PC-3 (cell line): ENCODE data around the gene BCAN. TPM values are rescaled to one million over a fixed set of nuclear protein-coding genes. Genes with fewer than 3 reads are reported as not detected.

Experiments
- ATAC-seq: fragments of 200-7000 bp; cut with Tn5 transposase; 2 replicates; pipeline ENCODE4 v1.9.1; 2020; ENCODE audit warnings: mild to moderate bottlenecking, moderate library complexity
- BruUV-seq: library from RNA; stranded (reverse); fragments of 400-500 nt; replicated peaks from 2 replicates; lab custom pipeline; 2021; lab: Mats Ljungman, UMichigan
- CTCF ChIA-PET: fragments of 300-600 bp; sonication (Branson Sonifier 250); formaldehyde crosslinking; loops from one replicate; lab custom pipeline; 2022; ENCODE audit warnings: antibody characterized with exemption; lab: Charles Lee
- POLR2A ChIA-PET: fragments of 300-600 bp; sonication (Branson Sonifier 250); formaldehyde crosslinking; loops from one replicate; lab custom pipeline; 2022; ENCODE audit warnings: antibody characterized with exemption; ENCODE audit not compliant: unreplicated experiment; lab: Charles Lee
- DNase-seq: peaks from one replicate; pipeline ENCODE4 v3.0.0-alpha.2; 2015
- H2AFZ ChIP-seq: fragments of 300-600 bp; sonication (generic); 2 replicates; pipeline ENCODE4 v1.6.0; 2016; ENCODE audit warnings: antibody characterized with exemption, low read length
- H3F3A ChIP-seq: fragments of 300-600 bp; sonication (generic); one replicate; pipeline ENCODE4 v1.6.0; 2017; ENCODE audit warnings: antibody characterized with exemption, low read length, control low read depth, mild to moderate bottlenecking; ENCODE audit not compliant: unreplicated experiment
- H3K27ac ChIP-seq: fragments of 300-600 bp; sonication (generic); 2 replicates; pipeline ENCODE4 v1.5.1; 2016; ENCODE audit warnings: mild to moderate bottlenecking, low read length
- H3K27me3 ChIP-seq: fragments of 300-600 bp; sonication (generic); 2 replicates; pipeline ENCODE4 v1.6.1; 2016; ENCODE audit warnings: low read length, mixed read lengths
- H3K36me3 ChIP-seq: fragments of 300-600 bp; sonication (generic); 2 replicates; pipeline ENCODE4 v1.6.1; 2016; ENCODE audit warnings: low read depth, mixed run types, low read length, mixed read lengths
- H3K4me1 ChIP-seq: fragments of 300-600 bp; sonication (generic); 2 replicates; pipeline ENCODE4 v1.5.1; 2016; ENCODE audit warnings: low read length; ENCODE audit not compliant: insufficient read depth
- H3K4me2 ChIP-seq: fragments of 300-600 bp; sonication (generic); 2 replicates; pipeline ENCODE4 v1.6.0; 2016; ENCODE audit warnings: low read length
- H3K4me3 ChIP-seq: fragments of 300-600 bp; sonication (generic); 2 replicates; pipeline ENCODE4 v1.5.1; 2016; ENCODE audit warnings: mild to moderate bottlenecking, low read length, mixed read lengths
- H3K79me2 ChIP-seq: fragments of 300-600 bp; sonication (generic); 2 replicates; pipeline ENCODE4 v1.6.1; 2017; ENCODE audit warnings: low read length, mixed read lengths
- H3K9ac ChIP-seq: fragments of 300-600 bp; sonication (generic); 2 replicates; pipeline ENCODE4 v1.6.0; 2016; ENCODE audit warnings: mild to moderate bottlenecking, low read length
- H3K9me2 ChIP-seq: fragments of 300-600 bp; sonication (generic); replicated peaks from 2 replicates; pipeline ENCODE4 v1.6.1; 2016; ENCODE audit warnings: mixed run types, low read length, mixed read lengths
- H3K9me3 ChIP-seq: fragments of 300-600 bp; sonication (generic); 2 replicates; pipeline ENCODE4 v1.6.1; 2016; ENCODE audit warnings: low read length, mixed read lengths
- H4K20me1 ChIP-seq: fragments of 300-600 bp; sonication (generic); 2 replicates; pipeline ENCODE4 v1.6.1; 2016; ENCODE audit warnings: low read length, mixed read lengths
- CTCF ChIP-seq: fragments of 300-600 bp; sonication (generic); conservative IDR thresholded peaks from 2 replicates; pipeline ENCODE4 v1.5.1; 2017; ENCODE audit warnings: antibody characterized with exemption, low read depth, mild to moderate bottlenecking, low read length
- EZH2 ChIP-seq: fragments of 300-600 bp; sonication (generic); IDR thresholded peaks from one replicate; pipeline ENCODE4 v1.6.1; 2017; ENCODE audit warnings: antibody characterized with exemption, mild to moderate bottlenecking, low read length; ENCODE audit not compliant: unreplicated experiment
- EZH2phosphoT487 ChIP-seq: fragments of 300-600 bp; sonication (generic); IDR thresholded peaks from 2 replicates; pipeline ENCODE4 v1.6.1; 2018; ENCODE audit warnings: mild to moderate bottlenecking, antibody characterized with exemption, low read length, borderline replicate concordance
- intact Hi-C: fragments of 100-400 bp; cut with micrococcal nuclease; formaldehyde crosslinking; loops from 2 replicates; pipeline ENCODE4 v1.9.0; 2023
- total RNA-seq: library from RNA; depleted of rRNA; stranded (reverse); fragments of >200 nt; gene quantifications from 2 replicates; pipeline ENCODE4 v1.2.3, GENCODE V29; 2014

Gene BCAN
- total RNA-seq, 1 experiment from 2014 or later, result not detected

GRCh38 chr1:156692441-156692924 is 50.6 kb downstream of the BCAN start:
- BruUV-seq, result no TSS peak
- peaks cover 55% of the 10 kb centered on the region for H3K4me1 ChIP-seq
- no peaks in the 10 kb centered on the region for H4K20me1 ChIP-seq
- H3F3A ChIP-seq, result peaks cover 8% of the 10 kb centered on the region
- no peaks in the 10 kb centered on the region for H3K36me3 ChIP-seq
- ATAC-seq (no peak; the same call in 1 of the 2 replicates), DNase-seq (peak; percentile 50)
- intact Hi-C loops, result no loop called here
- ChIA-PET CTCF (interaction anchor here (1.1 kb wide), 1 partner anchor 9 kb away, joined by 3 read pairs; no protein-coding TSS in a partner anchor), POLR2A (interaction anchor here (1.6 kb wide), 1 partner anchor 13 kb away, joined by 4 read pairs; the partner anchor contains the start of gene CRABP2)
- peak overlapping the region; percentile 11; the same call in 1 of the 2 replicates for H3K4me3 ChIP-seq
- TF ChIP-seq EZH2, result no peak
- no peak for TF ChIP-seq EZH2phosphoT487
- no peak for TF ChIP-seq CTCF
- no peaks in the 10 kb centered on the region for H3K27me3 ChIP-seq
- H3K4me2 ChIP-seq, result peak overlapping the region; percentile 67
- peak overlapping the region; percentile 35 for H3K9ac ChIP-seq
- peak overlapping the region; percentile 13; the same call in 1 of the 2 replicates for H2AFZ ChIP-seq
- no peaks in the 10 kb centered on the region for H3K9me3 ChIP-seq
- no peaks in the 10 kb centered on the region for H3K9me2 ChIP-seq
- no peaks in the 10 kb centered on the region for H3K79me2 ChIP-seq
- peak overlapping the region; percentile 75 for H3K27ac ChIP-seq

DNA sequence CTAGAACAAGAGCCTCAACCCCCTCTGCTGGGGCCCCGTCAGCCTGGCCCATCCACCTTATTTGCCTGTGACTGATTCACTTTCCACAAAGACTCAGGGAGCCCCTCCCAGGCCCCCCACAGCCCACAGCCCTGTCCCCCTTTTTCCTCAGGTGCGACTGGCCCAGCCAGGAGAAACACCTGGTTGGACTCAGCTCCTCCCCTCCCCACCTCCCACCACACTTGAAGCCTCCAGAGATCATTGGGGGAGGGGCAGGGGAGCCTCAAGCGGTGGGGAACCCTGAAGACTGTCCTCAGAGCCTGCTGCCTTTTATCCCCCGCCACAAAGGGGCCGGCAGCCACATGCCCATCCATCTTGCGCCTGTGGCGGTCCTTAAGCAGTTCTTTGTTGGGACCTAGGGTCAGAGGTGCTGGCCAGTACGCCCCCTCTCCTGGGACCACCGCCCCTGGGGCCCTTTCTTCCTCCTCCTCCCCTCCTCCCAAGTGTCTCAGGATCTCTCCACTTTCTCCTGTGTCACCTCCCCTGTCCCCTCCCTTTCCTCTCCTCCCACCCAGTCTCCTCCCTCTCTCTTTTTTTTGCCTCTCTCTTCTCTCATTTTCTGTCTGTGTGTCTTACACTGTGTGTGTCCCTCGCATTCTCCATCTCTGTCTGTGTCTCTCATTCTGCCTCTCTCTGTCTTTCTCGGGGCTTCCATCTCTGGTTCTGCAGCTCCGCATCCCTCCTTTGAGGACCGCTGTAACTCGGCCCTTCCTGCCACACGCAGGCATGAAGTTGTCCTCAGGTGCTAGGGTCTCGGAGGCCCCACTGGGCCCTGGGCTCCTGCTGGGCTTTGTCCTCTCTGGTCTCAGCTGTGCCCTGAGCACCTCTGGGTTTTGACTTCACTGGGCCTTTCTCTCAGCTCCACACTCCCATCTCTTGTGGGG is 51.3 kb downstream of the BCAN start:
- Histone ChIP-seq H4K20me1 (no peaks in the 10 kb centered on the region), H3K9me2 (no peaks in the 10 kb centered on the region), H3K36me3 (no peaks in the 10 kb centered on the region), H3K79me2 (no peaks in the 10 kb centered on the region), H2AFZ (peak overlapping the region; percentile 13; the same call in 1 of the 2 replicates), H3K9me3 (no peaks in the 10 kb centered on the region), H3K4me1 (peaks cover 55% of the 10 kb centered on the region), H3F3A (peaks cover 8% of the 10 kb centered on the region), H3K4me3 (no peak overlapping the region), H3K27ac (peak overlapping the region; percentile 75), H3K27me3 (no peaks in the 10 kb centered on the region), H3K4me2 (peak overlapping the region; percentile 67), H3K9ac (peak overlapping the region; percentile 40)
- TF ChIP-seq EZH2phosphoT487 (no peak), EZH2 (no peak), CTCF (no peak)
- DNase-seq (peak; percentile 58), ATAC-seq (no peak; the same call in 1 of the 2 replicates)
- ChIA-PET CTCF (interaction anchor here (0.5 to 1.0 kb wide), 2 partner anchors 33 to 236 kb away, joined by 6 to 15 read pairs; no protein-coding TSS in a partner anchor), POLR2A (interaction anchor here (0.5 kb wide), 1 partner anchor 16 kb away, joined by 14 read pairs; no protein-coding TSS in a partner anchor)
- no TSS peak for BruUV-seq
- intact Hi-C loops, result no loop called here
